ENCODE measurements around the gene CAMK1G.

CAMK1G gene

DNA sequence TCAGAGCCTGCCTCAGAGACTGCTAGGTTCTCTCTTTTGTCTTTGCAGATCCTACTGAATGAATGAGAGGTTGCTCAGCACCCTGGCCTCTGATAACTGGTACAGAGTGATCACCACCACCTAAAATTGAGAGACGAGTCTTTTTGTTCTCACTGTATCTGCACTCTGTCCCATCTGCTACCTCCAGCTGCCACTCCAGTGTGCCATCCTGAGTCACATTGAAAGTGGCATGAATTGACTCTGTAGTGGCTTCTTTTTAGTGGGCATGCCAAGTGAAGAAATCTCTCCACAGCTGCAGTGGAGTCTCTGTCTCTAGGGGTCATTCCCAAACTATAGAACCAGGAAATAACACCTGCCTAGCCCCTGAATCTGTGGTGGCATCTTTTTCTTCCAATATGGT lies 14.7 kb downstream of the CAMK1G start:
- TF ChIP-seq, protein P1, sequence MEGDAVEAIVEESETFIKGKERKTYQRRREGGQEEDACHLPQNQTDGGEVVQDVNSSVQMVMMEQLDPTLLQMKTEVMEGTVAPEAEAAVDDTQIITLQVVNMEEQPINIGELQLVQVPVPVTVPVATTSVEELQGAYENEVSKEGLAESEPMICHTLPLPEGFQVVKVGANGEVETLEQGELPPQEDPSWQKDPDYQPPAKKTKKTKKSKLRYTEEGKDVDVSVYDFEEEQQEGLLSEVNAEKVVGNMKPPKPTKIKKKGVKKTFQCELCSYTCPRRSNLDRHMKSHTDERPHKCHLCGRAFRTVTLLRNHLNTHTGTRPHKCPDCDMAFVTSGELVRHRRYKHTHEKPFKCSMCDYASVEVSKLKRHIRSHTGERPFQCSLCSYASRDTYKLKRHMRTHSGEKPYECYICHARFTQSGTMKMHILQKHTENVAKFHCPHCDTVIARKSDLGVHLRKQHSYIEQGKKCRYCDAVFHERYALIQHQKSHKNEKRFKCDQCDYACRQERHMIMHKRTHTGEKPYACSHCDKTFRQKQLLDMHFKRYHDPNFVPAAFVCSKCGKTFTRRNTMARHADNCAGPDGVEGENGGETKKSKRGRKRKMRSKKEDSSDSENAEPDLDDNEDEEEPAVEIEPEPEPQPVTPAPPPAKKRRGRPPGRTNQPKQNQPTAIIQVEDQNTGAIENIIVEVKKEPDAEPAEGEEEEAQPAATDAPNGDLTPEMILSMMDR (IDR thresholded peaks at IDR 0.05; ENCODE audit: extremely low read depth, missing control alignments) = no peak
- no peak for DNase-seq (ENCODE audit: low spot score)

DNA sequence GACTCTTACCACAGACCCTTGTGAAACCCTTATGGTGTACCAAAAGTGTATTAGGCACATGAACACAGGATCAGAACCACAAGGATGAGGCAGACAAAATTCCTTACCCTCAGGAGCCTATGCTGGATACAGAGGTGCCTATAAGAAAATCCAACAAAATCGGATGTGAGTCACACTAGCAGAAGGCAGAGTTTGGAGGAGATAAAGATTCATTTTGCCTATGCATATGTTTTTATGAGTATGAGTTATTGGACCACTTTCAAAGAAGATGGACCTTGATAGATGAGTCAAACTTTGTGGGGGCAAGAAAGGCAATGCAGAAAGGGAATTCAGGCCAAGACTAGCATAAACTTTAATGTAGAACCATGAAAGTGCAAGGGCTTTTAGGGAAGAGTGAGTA lies 17.0 kb downstream of the CAMK1G start:
- no peak for DNase-seq (ENCODE audit: low spot score)
- TF ChIP-seq, protein P1 (IDR thresholded peaks at IDR 0.05; ENCODE audit: extremely low read depth, missing control alignments) = no peak

DNA sequence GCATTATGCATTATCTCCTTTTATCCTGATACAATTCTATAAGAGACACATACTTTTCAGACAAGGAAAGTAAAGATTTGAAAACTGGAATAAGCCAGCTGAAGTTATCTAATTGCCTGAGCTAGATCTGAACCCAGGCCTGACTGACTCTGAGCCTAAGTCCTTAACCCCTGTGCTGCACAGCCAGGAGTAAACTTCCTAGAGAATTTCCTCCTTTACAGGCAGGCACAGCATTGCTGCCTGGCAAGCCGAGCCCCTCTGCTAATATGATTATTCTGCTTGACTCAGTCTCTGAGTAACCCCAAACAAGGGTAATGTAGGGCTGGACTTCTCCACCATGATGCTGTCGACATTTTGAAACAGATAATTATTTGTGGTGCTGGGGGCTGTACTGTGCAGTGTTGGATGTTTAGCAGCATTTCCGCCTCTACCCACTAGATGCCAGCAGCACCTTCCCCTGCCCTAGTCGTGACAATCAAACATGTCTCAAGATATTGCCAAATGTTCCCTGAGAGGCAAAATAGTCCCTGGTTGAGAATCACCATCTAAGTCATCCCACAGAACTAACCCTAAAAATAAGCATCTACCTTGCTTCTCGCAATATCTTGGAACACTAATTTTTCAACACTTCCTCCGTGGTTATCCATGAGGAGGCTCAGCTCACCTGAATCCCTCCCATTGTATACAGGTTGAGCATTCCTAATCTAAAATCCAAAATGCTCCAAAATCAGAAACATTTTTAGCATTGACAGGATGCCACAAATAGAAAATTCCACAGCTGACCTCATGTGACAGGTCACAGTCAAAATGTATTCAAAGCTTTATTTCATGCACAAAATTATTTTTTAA lies 18.5 kb downstream of the CAMK1G start:
- TF ChIP-seq, protein P1 (IDR thresholded peaks at IDR 0.05; ENCODE audit: extremely low read depth, missing control alignments) = peak; percentile 57
- DNase-seq (ENCODE audit: low spot score) = peak; percentile 30

- no peak for DNase-seq (ENCODE audit: low spot score)
- TF ChIP-seq, protein P1 (IDR thresholded peaks at IDR 0.05; ENCODE audit: extremely low read depth, missing control alignments) = no peak
Measured at GRCh38 chr1:209603877-209604276, 20.4 kb downstream of the CAMK1G start.

DNA sequence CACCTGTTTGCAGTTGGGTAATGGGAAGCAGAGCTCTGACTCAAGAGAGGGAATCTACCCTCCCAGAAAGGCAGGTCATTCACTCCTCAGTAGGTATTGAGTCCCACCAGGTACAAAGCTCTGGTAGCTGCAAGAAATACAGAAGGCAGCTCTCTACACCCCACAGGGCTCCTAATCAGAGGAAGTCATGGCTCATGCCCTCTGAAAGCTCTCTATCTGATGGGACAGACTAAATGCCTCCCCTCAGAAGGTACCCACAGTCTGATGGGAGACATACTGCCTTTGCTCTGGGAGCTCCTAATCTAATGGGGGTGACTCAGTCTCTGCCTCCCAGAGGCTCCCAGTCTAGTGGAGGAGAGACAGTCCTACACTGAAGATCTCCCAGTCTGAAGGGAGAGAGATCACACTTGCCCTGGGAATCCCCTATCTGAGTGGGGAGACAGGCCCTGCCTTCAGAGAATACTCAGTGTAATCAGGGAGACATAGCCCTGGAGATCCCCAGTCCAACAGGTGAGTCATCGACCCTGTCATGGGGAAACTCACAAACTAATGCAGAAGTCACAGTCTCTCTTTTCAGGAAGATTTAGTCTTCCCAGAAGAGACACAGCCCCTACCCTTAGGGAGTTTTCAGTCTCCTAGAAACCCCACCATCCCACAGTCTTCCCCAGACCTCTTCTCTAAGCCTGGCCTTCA lies 23.7 kb downstream of the CAMK1G start:
- DNase-seq (ENCODE audit: low spot score) = peak; percentile 78
- TF ChIP-seq, protein P1 (IDR thresholded peaks at IDR 0.05; ENCODE audit: extremely low read depth, missing control alignments) = no peak

- no peak for DNase-seq (ENCODE audit: low spot score)
- TF ChIP-seq, protein P1 (IDR thresholded peaks at IDR 0.05; ENCODE audit: extremely low read depth, missing control alignments) = no peak
Measured at GRCh38 chr1:209607795-209608178, 24.3 kb downstream of the CAMK1G start.

Data from GM20000 (cell line).